C4-2B (cell line): ENCODE results near the gene NDUFA3.

Experiments
- H3K27ac ChIP-seq: fragments of 450-650 bp; 2 replicates; pipeline ENCODE4 v1.5.1; 2017
- ZFX ChIP-seq: fragments of 450-650 bp; IDR thresholded peaks from 2 replicates; pipeline ENCODE4 v1.6.1; 2017
- TF ChIP-seq, protein P1 (sequence below): fragments of 450-650 bp; conservative IDR thresholded peaks from 2 replicates; pipeline ENCODE4 v1.5.1; 2017; ENCODE audit warnings: mild to moderate bottlenecking

Gene NDUFA3

GRCh38 chr19:54100561-54100960 is 2.1 kb upstream of the NDUFA3 start, which contains the start of gene OSCAR:
OSCAR (minus strand) TSS chr19:54100803; CDS start chr19:54100792, 11 bp downstream.
- no peak within 1 kb of the TSS for H3K27ac ChIP-seq
- no peak for TF ChIP-seq ZFX
- TF ChIP-seq, protein P1, sequence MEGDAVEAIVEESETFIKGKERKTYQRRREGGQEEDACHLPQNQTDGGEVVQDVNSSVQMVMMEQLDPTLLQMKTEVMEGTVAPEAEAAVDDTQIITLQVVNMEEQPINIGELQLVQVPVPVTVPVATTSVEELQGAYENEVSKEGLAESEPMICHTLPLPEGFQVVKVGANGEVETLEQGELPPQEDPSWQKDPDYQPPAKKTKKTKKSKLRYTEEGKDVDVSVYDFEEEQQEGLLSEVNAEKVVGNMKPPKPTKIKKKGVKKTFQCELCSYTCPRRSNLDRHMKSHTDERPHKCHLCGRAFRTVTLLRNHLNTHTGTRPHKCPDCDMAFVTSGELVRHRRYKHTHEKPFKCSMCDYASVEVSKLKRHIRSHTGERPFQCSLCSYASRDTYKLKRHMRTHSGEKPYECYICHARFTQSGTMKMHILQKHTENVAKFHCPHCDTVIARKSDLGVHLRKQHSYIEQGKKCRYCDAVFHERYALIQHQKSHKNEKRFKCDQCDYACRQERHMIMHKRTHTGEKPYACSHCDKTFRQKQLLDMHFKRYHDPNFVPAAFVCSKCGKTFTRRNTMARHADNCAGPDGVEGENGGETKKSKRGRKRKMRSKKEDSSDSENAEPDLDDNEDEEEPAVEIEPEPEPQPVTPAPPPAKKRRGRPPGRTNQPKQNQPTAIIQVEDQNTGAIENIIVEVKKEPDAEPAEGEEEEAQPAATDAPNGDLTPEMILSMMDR: no peak

- no peak overlapping the region for H3K27ac ChIP-seq
- TF ChIP-seq, protein P1: no peak
- no peak for TF ChIP-seq ZFX
These were observed 2.5 kb downstream of the NDUFA3 start for GRCh38 chr19:54104998-54105715.

DNA sequence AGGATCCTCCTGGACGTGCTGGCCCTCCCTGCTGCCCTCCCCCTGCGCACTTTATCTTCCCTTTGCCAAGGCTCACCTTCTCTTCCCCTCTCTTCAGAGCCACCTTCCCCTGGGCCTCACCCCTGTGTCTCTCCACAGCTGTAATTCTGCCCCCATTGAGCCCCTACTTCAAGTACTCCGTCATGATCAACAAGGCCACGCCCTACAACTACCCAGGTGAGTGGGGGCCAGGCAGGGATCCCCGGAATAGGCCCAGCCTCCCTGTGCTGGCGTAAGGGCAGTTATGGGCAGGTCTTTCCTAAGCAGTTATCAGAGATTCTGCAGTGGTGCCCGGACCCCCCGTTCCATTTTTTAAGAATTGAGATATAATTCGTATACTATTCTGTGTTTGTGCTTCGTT is 3.1 kb downstream of the NDUFA3 start:
- H3K27ac ChIP-seq: no peak overlapping the region
- TF ChIP-seq, protein P1: no peak
- TF ChIP-seq ZFX: no peak

DNA sequence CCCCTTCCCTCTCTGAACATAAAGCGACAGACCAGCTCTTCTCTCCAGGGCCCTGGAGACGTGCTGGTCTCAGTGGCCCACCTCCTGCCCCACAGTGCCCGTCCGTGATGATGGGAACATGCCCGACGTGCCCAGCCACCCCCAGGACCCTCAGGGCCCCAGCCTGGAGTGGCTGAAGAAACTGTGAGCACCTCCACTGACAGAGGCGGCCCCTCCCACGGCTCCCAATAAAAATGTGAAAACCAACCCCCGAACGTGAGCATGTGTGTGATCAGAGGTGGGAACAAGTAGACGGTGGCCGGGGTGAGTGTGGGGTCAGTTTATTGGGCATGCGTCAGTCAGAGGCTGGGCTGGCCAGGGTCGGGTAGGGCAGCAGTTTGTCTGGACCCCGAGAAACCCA is 4.1 kb downstream of the NDUFA3 start:
- H3K27ac ChIP-seq: no peak overlapping the region
- no peak for TF ChIP-seq ZFX
- TF ChIP-seq, protein P1: no peak

- H3K27ac ChIP-seq: no peak overlapping the region
- no peak for TF ChIP-seq ZFX
- TF ChIP-seq, protein P1: no peak
These were observed 5.3 kb downstream of the NDUFA3 start for GRCh38 chr19:54107876-54108490.

DNA sequence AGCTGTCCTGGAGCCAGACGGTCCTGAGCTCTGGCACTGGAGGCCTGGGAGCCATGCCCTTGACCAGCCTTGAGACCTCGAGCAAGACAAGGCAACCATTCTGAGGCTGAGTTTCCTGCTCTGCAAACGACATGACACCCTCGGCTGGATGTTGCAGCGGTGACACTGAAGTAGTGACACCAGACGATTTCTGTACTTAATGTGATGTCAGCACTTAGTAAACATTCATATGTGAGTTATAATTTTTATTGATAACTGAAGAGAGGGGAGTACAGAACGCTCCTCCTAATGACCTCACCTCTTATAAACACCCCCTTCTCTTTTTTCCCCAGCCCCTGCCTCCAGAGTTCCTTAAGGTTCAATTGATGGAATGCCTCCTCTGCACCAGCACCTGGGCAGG is 5.8 kb downstream of the NDUFA3 start:
- no peak overlapping the region for H3K27ac ChIP-seq
- no peak for TF ChIP-seq ZFX
- TF ChIP-seq, protein P1: no peak

- H3K27ac ChIP-seq: no peak overlapping the region
- no peak for TF ChIP-seq ZFX
- TF ChIP-seq, protein P1: no peak
These were observed 7.0 kb downstream of the NDUFA3 start for GRCh38 chr19:54109651-54110050.
